Endothelial cell of umbilical vein (primary cell): ENCODE data around the gene CES4A. TPM values are rescaled to one million over a fixed set of nuclear protein-coding genes. Genes with fewer than 3 reads are reported as not detected.
"Not testable (repeated sequence)": the region's sequence is repeated elsewhere in the genome, so short reads cannot be mapped to it uniquely, and the experiment has no call there.

Source experiments
- BruUV-seq: library from RNA; stranded (reverse); fragments of 400-500 nt; replicated peaks from 2 replicates; lab custom pipeline; 2021; lab: Mats Ljungman, UMichigan
- CTCF ChIA-PET: fragments of 300-600, 350-600 bp; sonication (Branson Sonifier 250); formaldehyde crosslinking; loops from one replicate; lab custom pipeline; 2021; ENCODE audit warnings: antibody characterized with exemption, inconsistent platforms; lab: Charles Lee
- POLR2A ChIA-PET: fragments of 300-600, 350-600 bp; sonication (Branson Sonifier 250); formaldehyde crosslinking; loops from one replicate; lab custom pipeline; 2021; ENCODE audit warnings: antibody characterized with exemption, inconsistent platforms; lab: Charles Lee
- DNase-seq: peaks from one replicate; pipeline ENCODE4 v3.0.0-alpha.2; 2011; ENCODE audit warnings: low read depth, low spot score
- FAIRE-seq: peaks from 2 replicates; lab custom pipeline; 2011; peaks lifted over from hg19 to GRCh38; lab: Jason Lieb, UNC
- H2AFZ ChIP-seq: 2 replicates; pipeline ENCODE4 v1.6.0; 2012; ENCODE audit warnings: low read depth, low read length, control low read depth, inconsistent platforms
- H3K27ac ChIP-seq: 2 replicates; pipeline ENCODE4 v1.5.1; 2011; ENCODE audit warnings: low read depth, mild to moderate bottlenecking, control low read depth, low read length, moderate library complexity; ENCODE audit not compliant: insufficient read depth
- H3K27me3 ChIP-seq, 2 experiments: 2 replicates each; pipeline versions ENCODE4 v1.6.0 to v1.6.1; 2011; ENCODE audit warnings: low read length in 2 of 2, mixed read lengths in 1 of 2; ENCODE audit not compliant: control insufficient read depth in 2 of 2, insufficient read depth in 2 of 2
- H3K36me3 ChIP-seq, 2 experiments: 2 replicates in 1 of 2; 3 replicates in 1 of 2; pipeline ENCODE4 v1.5.1; 2011; ENCODE audit warnings: low read length in 2 of 2, mild to moderate bottlenecking in 1 of 2, moderate library complexity in 1 of 2; ENCODE audit not compliant: control insufficient read depth in 2 of 2, insufficient read depth in 2 of 2; ENCODE audit errors: extremely low read depth in 1 of 2
- H3K4me1 ChIP-seq: 3 replicates; pipeline ENCODE4 v1.5.1; 2011; ENCODE audit warnings: mild to moderate bottlenecking, low read length; ENCODE audit not compliant: control insufficient read depth, insufficient read depth; ENCODE audit errors: extremely low read depth
- H3K4me2 ChIP-seq: 2 replicates; pipeline ENCODE4 v1.6.1; 2011; ENCODE audit warnings: low read length, control low read depth, mixed read lengths; ENCODE audit not compliant: insufficient read depth
- H3K4me3 ChIP-seq, 3 experiments: fragments of 200-600 bp in 1 of 3; sonication (generic), shearing (Covaris generic) in 1 of 3; replicated peaks in 1 of 3; 2 replicates each; pipeline ENCODE4 v1.5.1; 2011 to 2016; ENCODE audit warnings: control low read depth in 3 of 3, low read length in 3 of 3, mild to moderate bottlenecking in 2 of 3, inconsistent platforms in 1 of 3, low read depth in 1 of 3, moderate library complexity in 1 of 3; ENCODE audit not compliant: insufficient read depth in 1 of 3
- H3K79me2 ChIP-seq: 2 replicates; pipeline ENCODE4 v1.6.0; 2012; ENCODE audit warnings: low read length, inconsistent platforms; ENCODE audit not compliant: control insufficient read depth, insufficient read depth
- H3K9ac ChIP-seq: replicated peaks from 2 replicates; pipeline ENCODE3; 2011; ENCODE audit warnings: low read length, control low read depth; ENCODE audit not compliant: insufficient read depth; ENCODE audit errors: extremely low read depth
- H3K9me1 ChIP-seq: replicated peaks from 3 replicates; pipeline ENCODE4 v1.6.0; 2011; ENCODE audit warnings: mild to moderate bottlenecking, low read length; ENCODE audit not compliant: control insufficient read depth, insufficient read depth; ENCODE audit errors: extremely low read depth
- H3K9me3 ChIP-seq: replicated peaks from 2 replicates; pipeline ENCODE4 v1.5.1; 2012; ENCODE audit warnings: low read length, inconsistent platforms; ENCODE audit not compliant: control insufficient read depth, insufficient read depth
- H4K20me1 ChIP-seq: replicated peaks from 2 replicates; pipeline ENCODE3; 2011; ENCODE audit warnings: mild to moderate bottlenecking, low read length; ENCODE audit not compliant: control insufficient read depth, insufficient read depth; ENCODE audit errors: extremely low read depth
- CTCF ChIP-seq, 2 donors: IDR thresholded peaks; 1 replicate in 1 of 2; 2 replicates in 1 of 2; pipeline ENCODE4 v1.5.1; 2011; ENCODE audit warnings: low read length in 2 of 2, mild to moderate bottlenecking in 2 of 2, moderate library complexity in 2 of 2, control low read depth in 1 of 2, inconsistent platforms in 1 of 2, low read depth in 1 of 2; ENCODE audit not compliant: insufficient read depth in 1 of 2; ENCODE audit errors: extremely low read depth in 1 of 2
- EZH2 ChIP-seq: IDR thresholded peaks from 2 replicates; pipeline ENCODE4 v1.6.1; 2012; ENCODE audit warnings: borderline replicate concordance, low read depth, mild to moderate bottlenecking, moderate library complexity, low read length, inconsistent platforms; ENCODE audit not compliant: severe bottlenecking
- FOS ChIP-seq: IDR thresholded peaks from 2 replicates; pipeline ENCODE4 v1.6.1; 2011; ENCODE audit warnings: mild to moderate bottlenecking, low read length, moderate library complexity, borderline replicate concordance; ENCODE audit not compliant: insufficient read depth
- GATA2 ChIP-seq: IDR thresholded peaks from 2 replicates; pipeline ENCODE4 v1.7.0; 2011; ENCODE audit warnings: low read depth, mild to moderate bottlenecking, moderate library complexity, mixed read lengths, low read length; ENCODE audit not compliant: insufficient read length, insufficient read depth
- JUN ChIP-seq: IDR thresholded peaks from 2 replicates; pipeline ENCODE4 v1.6.1; 2011; ENCODE audit warnings: borderline replicate concordance, low read depth; ENCODE audit not compliant: insufficient read length, insufficient read depth
- MAX ChIP-seq: IDR thresholded peaks from 2 replicates; pipeline ENCODE4 v1.6.1; 2011; ENCODE audit not compliant: insufficient read depth, insufficient read length
- MYC ChIP-seq: IDR thresholded peaks from one replicate; pipeline ENCODE4 v1.6.1; 2011; ENCODE audit warnings: mild to moderate bottlenecking, low read depth, low read length
- POLR2A ChIP-seq: IDR thresholded peaks from 2 replicates; pipeline ENCODE4 v1.6.1; 2012; ENCODE audit warnings: low read depth, mild to moderate bottlenecking, control low read depth, low read length
- POLR2AphosphoS5 ChIP-seq: IDR thresholded peaks from 2 replicates; pipeline ENCODE4 v1.6.1; 2012; ENCODE audit warnings: low read depth, mild to moderate bottlenecking, control low read depth, low read length, moderate library complexity; ENCODE audit not compliant: insufficient read depth
- dilution Hi-C: fragments of 300-500 bp; cut with MboI; formaldehyde crosslinking; loops from one replicate; pipeline ENCODE4 v1.15.0; 2019; ENCODE audit warnings: low sequenced_read_pairs; ENCODE audit not compliant: extremely low pct_ligation_motif_present
- intact Hi-C: fragments of 100-400 bp; cut with micrococcal nuclease; formaldehyde crosslinking; loops from one replicate; pipeline ENCODE4 v1.10.0; 2022
- polyA plus RNA-seq, 4 experiments: library from polyadenylated mRNA; depleted of rRNA in 3 of 4; stranded (reverse) in 3 of 4; unstranded in 1 of 4; fragments of >200 nt; gene quantifications; 2 replicates each; pipeline versions ENCODE4 v1.2.1 to v1.2.3, GENCODE V29; 2011 to 2012; ENCODE audit warnings: missing spikeins in 1 of 4
- total RNA-seq: library from RNA; stranded (reverse); gene quantifications from 2 replicates; pipeline ENCODE4 v1.2.3, GENCODE V29; 2021

CES4A gene
- total and polyA plus RNA-seq, 2 donors (not counting 3 experiments of a cell fraction or from before 2014, with no cell fraction given) = 5.4 to 13.3 TPM

- H3K9me3 ChIP-seq, DNase-seq, intact Hi-C loops, H3K4me3 ChIP-seq, BruUV-seq, H3K27me3 ChIP-seq, dilution Hi-C loops, H4K20me1 ChIP-seq, H3K4me2 ChIP-seq, FAIRE-seq, H3K9me1 ChIP-seq, H3K27ac ChIP-seq, H3K4me1 ChIP-seq, H2AFZ ChIP-seq, H3K9ac ChIP-seq: not testable (repeated sequence)
- ChIA-PET POLR2A (interaction anchor here (0.7 kb wide), 2 partner anchors 10 to 40 kb away, joined by 3 to 6 read pairs; no protein-coding TSS in a partner anchor), CTCF (interaction anchor here (0.6 to 1.2 kb wide), 4 partner anchors 10 to 144 kb away, joined by 3 to 5 read pairs (median 4); no protein-coding TSS in a partner anchor)
- H3K36me3 ChIP-seq = peaks cover 0 to 21% of the 10 kb centered on the region in 2 experiments
- H3K79me2 ChIP-seq = peaks cover 96% of the 10 kb centered on the region
These were observed 53.1 kb downstream of the CES4A start for GRCh38 chr16:67041520-67041919.

GRCh38 chr16:67043420-67043819, 55.0 kb downstream of the CES4A start:
- ChIA-PET POLR2A (no interaction called here), CTCF (interaction anchor here (0.6 to 2.7 kb wide), 7 partner anchors 11 to 112 kb away, joined by 3 to 9 read pairs (median 4); no protein-coding TSS in a partner anchor)
- Histone ChIP-seq H2AFZ (no peak overlapping the region), H3K9me1 (no peaks in the 10 kb centered on the region), H3K36me3 (peaks cover 0 to 21% of the 10 kb centered on the region in 2 experiments), H4K20me1 (peaks cover 3% of the 10 kb centered on the region), H3K4me1 (no peaks in the 10 kb centered on the region), H3K4me2 (no peak overlapping the region), H3K9ac (no peak overlapping the region), H3K4me3 (no peak overlapping the region), H3K9me3 (no peaks in the 10 kb centered on the region), H3K27ac (no peak overlapping the region), H3K27me3 (no peaks in the 10 kb centered on the region), H3K79me2 (peaks cover 95% of the 10 kb centered on the region)
- intact Hi-C loops = no loop called here
- DNase-seq (no peak), FAIRE-seq (no peak)
- TF ChIP-seq CTCF (IDR thresholded peaks at IDR 0.05; ENCODE audit: extremely low read depth in 1 of 2, insufficient read depth in 1 of 2, low read depth in 1 of 2, low read length in 2 of 2) (no peak), JUN (no peak), EZH2 (no peak), MAX (no peak), GATA2 (no peak), FOS (no peak), MYC (no peak), POLR2AphosphoS5 (no peak), POLR2A (no peak)
- BruUV-seq = no TSS peak
- dilution Hi-C loops = no loop called here
